ENCODE results near the gene STX8.

DNA sequence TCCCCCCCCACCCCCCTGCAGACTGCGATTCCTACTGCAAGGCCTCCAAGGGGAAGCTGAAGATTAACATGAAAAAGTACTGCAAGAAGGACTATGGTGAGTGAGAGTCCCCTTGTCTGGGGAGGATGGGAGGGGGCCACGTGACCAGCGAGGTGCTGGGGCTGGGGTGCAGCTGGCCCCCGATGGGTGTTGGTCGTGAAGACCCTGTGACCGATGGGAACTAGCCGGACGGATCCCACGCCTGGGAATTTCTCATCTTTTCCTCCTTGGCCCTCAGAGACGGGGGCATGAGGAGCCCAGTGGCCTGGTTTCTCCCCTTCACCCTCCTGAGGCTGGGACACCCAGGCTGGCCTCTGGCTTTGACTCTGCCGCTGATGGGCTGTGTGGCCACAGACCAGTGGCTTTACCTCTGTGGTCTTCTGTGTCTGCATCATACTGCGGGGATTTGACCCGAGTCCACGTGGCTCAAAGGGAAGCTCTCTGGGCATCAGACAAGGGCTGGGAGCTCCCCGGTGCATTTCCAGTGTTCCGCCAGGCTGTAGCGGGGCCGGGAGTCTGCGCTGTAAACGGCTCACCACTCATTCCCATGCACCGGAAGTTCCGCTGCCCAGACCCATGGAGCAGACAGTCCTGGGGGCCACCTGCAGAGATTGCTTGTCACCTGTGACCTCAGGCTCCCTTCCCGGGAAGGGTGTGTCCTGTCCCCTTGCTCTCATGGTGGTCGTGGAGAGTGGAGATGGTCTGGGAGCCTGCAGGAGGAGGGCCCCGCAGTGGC is 354.3 kb downstream of the STX8 start:
- TF ChIP-seq, protein P1, sequence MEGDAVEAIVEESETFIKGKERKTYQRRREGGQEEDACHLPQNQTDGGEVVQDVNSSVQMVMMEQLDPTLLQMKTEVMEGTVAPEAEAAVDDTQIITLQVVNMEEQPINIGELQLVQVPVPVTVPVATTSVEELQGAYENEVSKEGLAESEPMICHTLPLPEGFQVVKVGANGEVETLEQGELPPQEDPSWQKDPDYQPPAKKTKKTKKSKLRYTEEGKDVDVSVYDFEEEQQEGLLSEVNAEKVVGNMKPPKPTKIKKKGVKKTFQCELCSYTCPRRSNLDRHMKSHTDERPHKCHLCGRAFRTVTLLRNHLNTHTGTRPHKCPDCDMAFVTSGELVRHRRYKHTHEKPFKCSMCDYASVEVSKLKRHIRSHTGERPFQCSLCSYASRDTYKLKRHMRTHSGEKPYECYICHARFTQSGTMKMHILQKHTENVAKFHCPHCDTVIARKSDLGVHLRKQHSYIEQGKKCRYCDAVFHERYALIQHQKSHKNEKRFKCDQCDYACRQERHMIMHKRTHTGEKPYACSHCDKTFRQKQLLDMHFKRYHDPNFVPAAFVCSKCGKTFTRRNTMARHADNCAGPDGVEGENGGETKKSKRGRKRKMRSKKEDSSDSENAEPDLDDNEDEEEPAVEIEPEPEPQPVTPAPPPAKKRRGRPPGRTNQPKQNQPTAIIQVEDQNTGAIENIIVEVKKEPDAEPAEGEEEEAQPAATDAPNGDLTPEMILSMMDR (IDR thresholded peaks at IDR 0.05): no peak
- no peak for TF ChIP-seq ZFX (IDR thresholded peaks at IDR 0.05; ENCODE audit: borderline replicate concordance)

All from 22Rv1 (cell line).